Measurements from ENCODE around the gene AAMP.

The AAMP gene

DNA sequence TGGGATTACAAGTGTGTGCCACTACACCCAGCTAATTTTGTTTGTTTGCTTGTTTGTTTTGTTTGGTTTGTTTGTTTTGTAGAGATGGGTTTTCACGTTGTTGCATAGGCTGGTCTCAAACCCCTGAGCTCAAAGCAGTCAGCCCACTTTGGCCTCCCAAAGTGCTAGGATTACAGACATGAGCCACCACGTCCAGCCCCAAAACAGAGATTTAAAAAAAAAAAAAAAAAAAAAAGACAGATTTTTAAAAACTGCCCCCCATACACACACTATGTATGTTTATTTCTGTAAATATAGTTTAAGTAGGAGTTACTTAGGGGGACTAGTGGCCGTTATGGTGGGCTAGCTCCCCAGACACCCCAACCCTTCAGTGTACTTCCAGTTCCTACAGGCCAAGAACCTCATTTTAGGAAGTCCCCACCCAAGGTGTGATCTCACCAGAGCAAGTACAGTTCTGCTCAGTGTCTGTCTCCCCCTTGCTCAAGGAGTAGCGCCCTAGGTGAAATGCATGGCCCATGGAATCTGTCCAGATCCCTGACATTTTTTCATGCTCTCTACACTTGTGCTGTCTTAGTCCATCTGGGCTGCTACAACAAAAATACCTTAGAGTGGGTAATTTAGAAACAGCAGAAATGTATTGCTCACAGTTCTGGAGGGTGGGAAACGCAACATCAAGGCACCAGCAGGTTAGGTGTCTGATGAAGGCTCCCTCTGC is 23.9 kb upstream of the AAMP start:
- no peak for DNase-seq

DNA sequence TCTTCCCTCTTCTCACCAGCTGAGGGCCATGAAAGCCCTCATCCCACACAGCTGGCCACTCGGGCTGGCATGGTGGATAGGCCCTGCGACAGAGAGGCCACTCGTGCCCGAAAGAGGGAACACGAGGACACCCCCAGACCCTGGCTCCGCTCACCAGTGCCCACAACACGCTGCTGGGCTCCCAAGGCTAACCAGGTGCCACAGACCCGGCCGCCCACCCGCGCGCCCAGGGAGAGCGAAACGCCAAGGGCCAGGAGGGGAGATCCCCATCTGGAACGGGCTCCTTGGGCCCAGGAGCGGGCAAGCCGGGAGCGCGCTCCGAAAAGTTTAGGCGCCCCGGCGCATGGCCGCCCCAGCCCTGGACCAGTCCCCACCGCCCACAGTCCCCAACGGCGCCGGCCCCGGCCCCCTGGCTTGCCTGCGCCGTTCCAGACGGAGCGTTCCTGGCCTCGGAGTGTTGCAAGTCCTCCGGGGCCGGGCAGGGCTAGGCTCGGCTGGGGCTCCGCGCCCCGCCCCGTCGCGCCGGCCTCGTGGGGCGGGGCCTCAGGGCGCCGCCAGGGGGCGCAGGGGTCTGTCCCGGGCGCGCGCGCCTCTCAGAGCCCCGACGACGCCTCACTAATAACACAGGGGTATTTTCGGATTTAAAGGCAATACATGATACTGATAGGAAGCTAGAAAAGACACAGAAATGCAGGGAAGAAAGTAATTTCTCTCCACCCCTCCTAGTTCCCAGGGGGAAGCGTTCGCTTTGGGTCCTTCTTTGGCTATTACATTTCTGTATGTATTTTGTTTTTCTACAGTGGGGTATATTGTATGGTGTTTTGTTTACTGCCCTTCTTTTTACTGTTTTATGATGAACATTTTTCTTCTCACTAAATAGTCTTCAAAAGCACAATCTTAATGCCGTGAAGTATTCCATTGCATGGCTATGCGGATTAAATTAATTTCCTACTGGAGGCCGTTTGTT is 22.4 kb upstream of the AAMP start, which contains the start of gene TMBIM1:
Gene TMBIM1 (minus strand): TSS at position 456 of the 967 bp plus-strand sequence. CDS start 10,362 bp downstream, outside the sequence.
- DNase-seq = no peak

DNA sequence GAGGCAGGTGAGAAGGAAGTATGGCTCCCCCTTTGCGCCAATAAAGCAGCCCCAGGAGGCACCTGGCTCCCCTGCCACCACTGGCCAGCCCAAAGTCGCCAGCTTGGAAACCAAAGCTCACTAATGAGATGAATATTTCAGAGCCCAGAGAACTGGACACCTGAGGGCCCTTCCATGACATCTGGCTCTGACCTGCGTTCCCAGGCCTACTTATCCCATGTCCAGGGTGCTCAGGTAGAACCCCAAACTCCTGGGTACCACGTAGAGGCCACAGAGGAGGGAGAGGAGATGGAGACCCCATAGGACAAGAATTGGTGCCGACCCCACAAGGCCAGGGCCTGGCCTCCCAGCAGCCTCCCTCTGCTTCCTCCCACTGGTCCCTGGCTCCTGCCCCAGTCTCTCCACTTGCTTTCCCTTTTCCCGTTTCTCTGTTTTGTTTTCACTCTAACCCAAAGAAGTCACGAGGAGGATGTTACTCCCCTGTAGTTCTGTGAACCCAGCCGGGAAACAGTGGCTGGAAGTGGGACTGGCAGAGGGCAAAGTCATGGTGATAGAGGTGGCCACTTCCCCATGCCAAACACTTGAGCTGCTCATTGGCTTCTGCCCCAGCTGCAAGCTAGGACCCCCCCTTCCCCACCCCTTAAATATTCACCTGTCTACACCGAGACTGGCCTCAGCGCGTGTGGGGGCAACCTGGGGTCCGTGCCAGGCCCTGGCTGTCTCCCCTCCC is 21.5 kb upstream of the AAMP start:
- DNase-seq = no peak

DNA sequence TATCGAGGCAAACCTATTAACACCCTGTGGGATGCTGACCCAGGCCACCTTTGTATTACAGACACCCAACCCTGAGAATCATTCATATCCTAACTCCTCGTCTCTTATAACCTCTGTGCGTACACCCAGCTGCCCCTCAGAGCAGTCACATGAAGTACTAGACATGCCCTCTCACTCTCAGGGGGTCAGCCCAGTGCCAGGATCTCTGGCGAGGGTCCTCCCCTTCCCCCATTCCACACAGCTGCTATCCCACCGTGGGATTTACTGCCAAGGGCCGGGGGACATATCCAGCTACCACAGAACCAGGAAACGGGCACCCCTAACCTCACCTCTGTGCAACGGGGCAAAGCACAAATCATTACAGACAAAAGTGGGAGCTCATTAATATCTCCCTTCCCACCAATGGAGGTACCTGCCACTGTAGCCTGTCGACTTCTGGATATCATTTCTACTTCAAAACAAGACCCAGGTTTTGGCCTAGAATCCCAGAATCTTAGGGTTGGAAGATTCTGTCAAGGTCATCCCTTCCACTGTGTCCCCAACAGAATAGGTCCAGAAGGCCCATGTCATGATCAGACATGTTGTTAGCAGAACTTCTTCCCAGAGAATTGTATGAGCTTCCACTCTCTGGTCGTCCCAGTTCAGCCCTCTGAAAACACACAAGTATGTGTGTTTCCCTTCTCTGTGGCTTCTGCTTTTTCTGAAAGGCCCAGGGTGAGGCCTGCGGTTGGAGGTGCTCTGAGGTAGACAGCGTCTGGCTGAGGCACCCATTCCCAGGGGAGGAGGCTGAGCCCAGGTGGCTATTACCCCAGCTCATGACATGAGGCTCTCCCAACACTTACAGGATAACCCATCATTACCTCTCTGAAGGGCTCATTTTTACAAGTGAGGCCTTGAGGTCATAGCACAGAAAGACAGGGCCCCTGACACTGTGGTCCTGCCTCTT is 20.7 kb upstream of the AAMP start:
- peak; percentile 22 for DNase-seq

DNA sequence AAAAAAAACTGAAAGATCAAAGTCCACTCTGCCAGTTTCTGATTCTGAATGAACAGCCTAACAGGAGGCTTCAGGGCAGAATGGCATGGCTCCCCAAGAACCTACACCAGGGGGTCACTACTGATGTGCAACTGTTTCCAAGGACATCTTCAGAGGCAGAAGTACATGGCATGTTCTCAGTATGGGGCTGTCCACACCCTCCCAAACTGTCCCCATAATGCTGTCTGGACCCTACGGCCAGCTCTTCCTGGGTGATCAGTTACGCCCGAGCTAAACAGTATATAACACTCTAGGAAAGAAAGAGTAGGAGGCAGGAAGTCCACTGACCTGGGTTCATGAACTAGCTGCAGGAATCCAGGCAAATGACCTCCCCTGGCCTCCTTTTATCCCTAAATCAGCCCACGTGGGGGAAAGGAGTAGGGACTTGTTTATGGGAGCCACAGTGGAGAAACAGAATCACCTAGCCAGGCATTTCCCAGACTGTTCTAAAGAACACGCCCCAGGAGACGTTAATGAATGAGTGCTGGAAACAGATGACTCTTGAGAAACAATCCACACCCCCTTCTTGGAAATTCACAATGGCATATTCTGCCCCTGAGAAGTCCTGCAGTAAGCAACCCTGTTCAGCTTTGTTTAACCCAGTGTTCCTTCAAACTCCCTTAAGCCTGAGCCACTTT is 19.8 kb upstream of the AAMP start:
- DNase-seq = no peak

DNA sequence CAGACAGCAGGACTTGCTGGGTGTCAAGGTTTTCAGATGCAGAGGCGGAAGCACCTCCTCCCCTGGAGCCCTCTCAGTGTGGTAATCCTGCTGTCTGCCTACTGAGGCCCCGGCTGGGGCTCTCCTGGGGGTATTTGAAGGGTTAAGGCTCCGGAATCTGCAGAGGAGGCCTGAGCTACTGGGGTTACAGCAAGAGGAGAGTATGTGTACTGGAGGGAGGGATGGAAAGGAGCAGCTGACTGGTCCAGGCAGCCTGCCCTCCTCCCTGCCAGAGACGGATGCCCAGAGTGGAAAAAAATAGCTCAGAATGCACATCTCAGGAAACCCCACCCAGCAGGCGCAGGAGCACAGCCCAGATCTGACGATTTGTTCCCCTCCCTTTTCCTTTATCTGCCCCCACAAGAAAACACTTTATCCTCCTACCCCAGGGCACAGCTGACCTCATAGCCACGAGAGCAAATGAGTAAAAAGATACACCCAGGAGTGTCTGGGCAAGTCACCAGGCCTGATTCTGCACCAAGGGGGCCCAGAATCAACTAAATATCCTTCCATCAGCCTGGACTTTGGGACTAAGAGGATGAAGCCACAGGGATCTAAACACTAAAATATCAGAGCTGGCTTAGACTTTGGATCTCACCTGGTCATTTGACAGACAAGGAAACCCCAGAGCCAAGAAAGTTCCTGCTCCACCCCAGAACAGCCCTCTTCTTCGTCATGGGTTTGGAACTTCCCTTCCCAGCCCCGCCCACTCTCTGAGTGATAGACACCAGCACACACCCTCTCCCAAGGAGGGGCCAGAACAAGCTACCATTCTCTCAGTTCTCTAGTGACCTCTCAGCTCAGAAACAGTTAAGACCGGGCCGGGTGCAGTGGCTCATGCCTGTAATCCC is 16.9 kb upstream of the AAMP start:
- DNase-seq = no peak

DNA sequence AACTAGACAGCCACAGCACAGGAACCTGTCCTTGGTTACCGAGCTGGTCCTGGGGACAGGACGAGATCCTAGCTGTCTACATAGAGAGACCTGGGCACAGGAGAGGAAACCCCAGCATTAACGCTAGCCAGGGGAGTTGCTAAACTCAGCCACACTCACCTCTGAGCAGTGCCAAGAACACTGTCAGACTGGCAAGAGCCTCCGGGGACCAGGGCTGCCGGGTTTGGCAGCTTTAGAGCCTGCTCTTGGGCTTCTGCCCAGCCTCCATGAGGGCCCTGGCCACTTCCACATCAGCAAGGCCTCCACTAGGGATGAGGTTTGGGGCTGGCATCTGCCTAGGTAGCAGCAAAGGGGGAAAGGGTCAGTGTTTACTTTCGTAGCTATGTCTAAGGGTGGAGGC is 15.7 kb upstream of the AAMP start:
- no peak for DNase-seq

DNA sequence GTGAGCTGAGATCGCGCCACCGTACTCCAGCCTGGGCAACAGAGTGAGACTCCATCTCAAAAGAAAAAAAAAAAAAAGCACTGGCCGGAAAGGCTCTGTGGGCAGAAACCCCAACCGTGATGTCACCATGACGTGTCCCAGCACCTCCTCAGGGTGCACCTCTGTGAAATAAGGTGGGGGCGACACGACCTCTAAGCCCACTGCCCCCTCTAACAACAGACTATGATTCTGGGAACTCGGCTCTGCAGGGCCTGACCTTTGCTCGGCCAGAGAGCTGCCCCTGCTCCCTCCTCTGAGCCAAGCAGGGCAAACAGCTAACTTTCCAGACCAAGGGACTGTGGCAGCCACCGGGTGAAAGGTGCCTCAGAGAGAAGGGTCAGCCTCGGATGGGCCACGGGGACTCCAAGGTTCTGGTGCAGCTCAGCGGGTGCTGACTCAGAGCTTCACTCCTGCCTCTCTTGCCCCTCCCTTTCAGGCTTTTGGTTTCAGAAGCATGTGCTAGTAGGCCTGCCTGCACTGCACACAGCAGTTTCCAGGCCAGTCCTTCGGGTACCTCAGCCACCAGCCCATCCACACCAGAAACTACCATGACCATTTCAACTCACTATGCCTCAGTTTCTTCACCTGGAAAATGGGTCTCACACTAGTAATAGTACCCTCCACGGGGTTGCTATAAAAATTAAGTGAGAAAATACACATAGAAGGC is 14.3 kb upstream of the AAMP start:
- no peak for DNase-seq

DNA sequence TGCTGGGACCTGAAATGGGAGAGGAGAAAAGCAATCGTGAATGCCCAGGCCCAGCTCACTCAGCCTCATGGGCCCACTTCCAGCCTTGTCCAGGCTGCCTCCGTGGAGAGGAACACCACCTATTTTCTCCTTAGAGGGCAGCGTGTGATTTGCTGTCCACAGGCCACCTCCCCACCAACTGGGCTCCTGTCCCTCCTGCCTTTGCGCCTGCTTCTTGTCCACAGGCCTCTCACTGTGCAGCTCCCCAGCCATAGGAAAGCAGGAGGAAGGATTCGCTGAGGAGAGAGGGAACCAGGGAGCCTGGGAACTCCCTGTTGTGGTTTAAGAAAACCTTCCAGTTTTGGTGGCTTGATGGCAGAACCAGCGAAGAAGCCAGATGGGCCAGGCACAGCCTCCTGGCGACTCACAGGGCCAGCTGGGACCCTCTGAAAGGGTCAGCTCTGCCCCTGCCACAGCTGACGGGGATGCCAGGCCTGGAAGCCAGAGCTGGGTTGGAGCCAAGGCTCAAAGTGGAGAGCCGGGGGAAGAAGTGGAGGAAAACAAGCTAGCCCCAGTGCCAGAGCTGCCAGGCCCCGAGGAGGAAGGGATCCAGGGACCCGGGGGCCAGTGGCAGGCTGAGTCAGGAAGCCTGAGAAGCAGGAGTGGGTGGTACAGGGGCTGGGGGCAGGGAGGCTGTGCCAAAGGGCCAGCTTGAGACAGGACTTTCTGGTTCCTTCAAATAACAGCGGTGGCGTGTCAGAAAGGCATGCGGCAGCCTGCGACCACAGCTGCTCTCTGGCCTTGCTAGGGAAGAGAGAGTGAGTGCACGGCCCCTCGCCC is 12.4 kb upstream of the AAMP start:
- no peak for DNase-seq

DNA sequence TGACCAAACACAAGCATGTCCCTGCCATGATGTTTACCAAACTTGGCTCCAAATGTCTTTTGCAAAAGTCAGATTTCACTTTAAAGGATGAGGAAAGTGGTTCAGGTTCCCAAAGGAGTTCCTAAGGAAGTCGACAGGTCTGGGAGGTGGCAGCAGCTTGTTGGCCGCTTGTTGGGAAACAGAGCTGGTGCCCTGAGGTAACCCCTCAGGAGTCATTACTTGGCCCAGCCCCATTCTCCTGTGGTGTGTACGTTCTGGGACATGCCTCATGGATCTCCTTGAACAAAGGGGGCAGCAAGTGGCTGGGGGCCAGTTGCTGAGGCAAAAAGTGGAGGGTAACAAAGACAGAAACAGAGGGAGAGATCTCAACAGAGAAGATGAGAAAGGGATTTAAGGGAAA is 11.5 kb upstream of the AAMP start:
- DNase-seq = no peak

DNA sequence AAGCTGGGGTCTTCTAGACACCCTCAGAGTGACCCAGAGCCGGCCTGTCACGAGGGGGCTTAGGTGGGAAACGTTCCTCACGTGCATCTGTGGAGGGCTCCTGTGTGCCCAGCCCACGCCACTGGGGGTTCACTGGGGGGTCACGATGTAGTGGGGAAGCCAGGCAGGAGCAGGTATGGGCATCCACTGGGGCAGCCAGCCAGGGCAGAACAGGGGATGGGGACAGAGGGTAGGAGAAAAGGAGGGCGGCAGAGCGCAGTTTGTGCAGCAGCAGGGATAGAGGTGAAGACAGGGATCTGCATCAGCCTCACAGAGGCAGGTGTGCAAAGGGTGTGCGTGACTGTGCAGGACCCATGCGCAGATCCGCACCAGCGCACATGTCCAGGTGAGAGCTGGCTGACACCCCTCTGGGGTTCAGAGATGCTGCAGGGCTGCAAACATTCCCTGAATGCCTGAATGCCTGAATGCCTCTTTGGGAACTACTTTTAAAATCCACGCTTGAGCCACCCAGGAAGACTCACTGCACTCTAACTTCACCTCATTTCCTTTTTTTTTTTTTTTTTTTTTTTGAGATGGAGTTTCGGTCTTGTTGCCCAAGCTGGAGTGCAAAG is 10.4 kb upstream of the AAMP start:
- no peak for DNase-seq

DNA sequence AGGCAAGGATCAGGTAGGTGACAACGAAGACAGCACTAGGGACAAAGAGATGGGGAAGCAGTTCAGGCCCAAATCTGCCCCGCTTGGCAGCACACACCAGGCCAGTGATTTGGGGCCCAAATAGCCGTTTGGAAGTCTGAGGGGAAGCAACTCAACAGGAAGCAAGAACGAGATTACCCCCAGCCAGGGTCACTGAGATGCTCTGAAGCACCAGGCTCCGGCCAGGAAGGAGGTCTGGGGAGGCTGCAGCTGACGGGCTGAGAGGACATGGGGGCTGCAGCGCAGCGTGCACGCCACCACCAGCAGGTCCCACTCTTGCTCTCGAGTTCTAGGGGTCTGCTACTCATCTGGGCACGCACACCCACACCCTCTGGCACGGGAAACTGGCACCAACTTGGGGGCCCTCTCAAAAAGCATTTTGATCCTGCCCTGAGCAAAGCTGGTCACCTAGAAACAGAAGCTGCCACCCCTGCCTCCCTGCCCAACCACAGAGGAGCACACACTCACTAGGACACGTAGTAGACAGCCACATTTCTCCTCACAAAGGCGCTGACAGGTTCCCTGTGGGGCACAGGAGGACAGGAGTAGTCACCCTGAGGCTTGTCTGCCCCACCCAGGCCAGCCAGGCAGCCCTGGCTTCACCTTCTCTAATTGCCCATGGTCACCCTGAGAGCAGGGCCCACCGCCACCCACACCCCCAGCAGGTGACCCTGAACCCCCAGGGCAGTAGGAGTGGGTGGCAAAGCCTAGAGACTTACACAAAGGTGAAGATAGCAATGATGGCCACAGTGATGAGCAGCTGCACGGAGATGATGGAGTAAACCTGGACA is 8.8 kb upstream of the AAMP start:
- no peak for DNase-seq

DNA sequence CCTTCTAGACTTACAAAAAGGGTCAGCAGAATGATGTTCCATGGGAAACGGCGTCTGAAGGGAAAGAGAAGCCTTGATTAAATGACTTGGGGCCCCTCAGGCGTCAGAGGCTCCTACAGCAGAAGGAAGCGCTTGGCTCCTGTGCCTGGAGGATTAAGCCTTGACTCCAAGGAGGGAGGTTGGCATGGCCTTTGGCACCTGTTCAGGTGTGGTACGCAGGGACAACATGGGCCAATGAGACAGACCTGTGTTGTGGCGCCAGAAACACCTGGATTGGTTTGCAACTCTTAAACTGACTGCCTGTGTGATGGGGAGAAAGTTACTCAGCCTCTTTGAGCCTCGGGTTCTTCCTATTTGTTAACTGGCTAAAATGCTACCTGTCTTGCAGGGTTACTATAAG is 8.0 kb upstream of the AAMP start:
- DNase-seq = no peak

DNA sequence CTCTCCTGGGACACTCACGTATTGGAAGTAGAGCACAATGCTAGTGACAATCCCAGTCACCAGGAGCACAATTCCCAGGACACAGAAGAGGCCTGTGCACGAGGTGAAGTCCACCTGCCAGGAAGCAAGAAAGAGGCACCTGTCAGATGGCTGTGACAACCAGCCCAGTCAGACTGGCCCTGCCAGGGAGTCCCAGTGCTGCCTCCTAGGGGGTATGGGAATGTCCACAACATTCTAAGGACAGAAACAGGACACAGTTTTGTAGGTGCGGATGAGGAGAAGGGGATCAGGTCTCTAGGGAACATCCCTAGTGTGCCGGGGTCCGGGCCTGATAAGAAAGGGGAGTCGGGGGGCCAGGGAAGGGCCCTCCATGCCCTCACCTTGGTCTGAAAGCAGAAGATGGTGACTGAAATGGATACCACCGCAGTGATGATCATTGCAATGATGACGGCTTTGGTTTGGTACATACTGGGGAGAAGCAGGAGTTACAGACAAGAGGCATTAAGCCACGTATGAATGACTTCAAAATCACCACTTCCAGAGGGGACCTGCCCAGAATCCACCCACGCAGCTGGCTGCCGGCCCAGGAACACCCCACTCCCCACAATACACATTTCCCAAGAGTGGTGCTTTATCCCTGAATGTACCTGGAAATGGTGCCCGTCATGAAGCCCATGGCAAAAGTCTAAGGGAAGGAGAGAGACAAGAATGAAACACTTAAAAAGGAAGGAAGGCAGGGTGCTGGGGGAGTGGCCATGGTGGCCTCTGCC is 7.2 kb upstream of the AAMP start:
- DNase-seq = no peak

DNA sequence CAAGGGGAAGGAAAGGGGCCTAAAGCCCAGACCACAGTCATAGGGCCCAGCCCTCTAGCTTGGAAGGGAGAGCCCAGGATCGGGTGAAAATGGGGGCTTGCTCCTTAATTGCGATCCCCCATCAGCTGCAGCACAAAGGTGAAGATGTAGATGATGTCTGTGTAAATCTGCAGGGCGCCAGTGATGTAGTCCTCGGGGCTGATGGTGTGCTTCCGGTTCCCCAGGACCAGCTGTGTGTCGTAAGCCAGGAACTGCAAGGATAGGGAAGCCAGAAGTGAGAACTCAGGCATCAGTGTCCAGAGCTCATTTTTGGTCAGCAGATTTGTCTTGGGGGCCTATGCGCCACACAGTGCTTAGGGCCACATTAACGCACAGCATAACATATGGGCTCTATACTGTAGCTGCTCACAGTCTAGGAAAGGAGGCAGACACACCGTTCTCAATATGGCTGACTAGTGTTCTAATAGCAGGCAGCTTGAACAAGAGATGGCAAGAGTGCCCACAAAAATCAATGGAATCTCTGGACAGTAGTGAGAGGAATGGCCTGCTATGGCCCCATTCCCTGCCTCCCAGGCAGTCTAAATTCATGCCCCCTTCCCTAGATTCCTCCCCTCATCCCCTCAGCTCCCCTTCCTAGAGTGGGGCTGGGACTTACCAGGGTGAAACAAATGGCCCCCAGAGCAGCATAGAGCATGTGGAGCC is 5.6 kb upstream of the AAMP start:
- no peak for DNase-seq

DNA sequence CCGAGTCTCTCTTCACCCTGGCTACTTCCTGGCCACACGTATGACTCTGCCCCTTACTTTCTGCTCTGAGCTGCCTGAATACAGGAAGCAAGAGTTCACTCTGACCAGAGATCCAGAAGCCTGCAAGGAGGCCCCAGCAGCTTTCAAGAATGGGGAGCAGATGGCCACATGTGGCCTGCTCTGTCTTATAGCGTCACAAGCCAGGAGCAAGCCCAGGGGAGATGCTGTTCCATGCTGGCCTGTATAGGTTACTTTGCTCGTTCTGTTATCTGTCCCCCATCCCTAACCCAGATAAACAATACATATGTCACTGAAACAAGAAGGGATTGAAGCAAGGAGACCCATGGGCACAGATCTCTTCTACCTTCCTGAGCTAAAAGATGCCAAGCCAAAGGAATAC is 4.6 kb upstream of the AAMP start:
- no peak for DNase-seq
